GM18505 (cell line): ENCODE data around the gene SND1.

ENCODE experiments used
- ATAC-seq: cut with Tn5 transposase; IDR thresholded peaks from one replicate; pipeline ENCODE4 v1.9.1; 2021; ENCODE audit not compliant: unreplicated experiment
- POLR2A ChIP-seq: IDR thresholded peaks from 4 replicates; pipeline ENCODE4 v1.6.1; 2011; ENCODE audit warnings: borderline replicate concordance; ENCODE audit not compliant: insufficient read depth, insufficient read length; ENCODE audit errors: extremely low read depth

The SND1 gene

GRCh38 chr7:128078309-128078708, 426.3 kb downstream of the SND1 start:
- TF ChIP-seq POLR2A: no peak
- no peak for ATAC-seq

GRCh38 chr7:128080169-128080568, 428.2 kb downstream of the SND1 start:
- no peak for TF ChIP-seq POLR2A
- no peak for ATAC-seq

- no peak for ATAC-seq
- TF ChIP-seq POLR2A: no peak
Observed at GRCh38 chr7:128081351-128081750, 429.4 kb downstream of the SND1 start.

GRCh38 chr7:128081808-128082207, 429.8 kb downstream of the SND1 start:
- TF ChIP-seq POLR2A: no peak
- no peak for ATAC-seq

- ATAC-seq: no peak
- TF ChIP-seq POLR2A: no peak
Observed at GRCh38 chr7:128082431-128082830, 430.4 kb downstream of the SND1 start.

DNA sequence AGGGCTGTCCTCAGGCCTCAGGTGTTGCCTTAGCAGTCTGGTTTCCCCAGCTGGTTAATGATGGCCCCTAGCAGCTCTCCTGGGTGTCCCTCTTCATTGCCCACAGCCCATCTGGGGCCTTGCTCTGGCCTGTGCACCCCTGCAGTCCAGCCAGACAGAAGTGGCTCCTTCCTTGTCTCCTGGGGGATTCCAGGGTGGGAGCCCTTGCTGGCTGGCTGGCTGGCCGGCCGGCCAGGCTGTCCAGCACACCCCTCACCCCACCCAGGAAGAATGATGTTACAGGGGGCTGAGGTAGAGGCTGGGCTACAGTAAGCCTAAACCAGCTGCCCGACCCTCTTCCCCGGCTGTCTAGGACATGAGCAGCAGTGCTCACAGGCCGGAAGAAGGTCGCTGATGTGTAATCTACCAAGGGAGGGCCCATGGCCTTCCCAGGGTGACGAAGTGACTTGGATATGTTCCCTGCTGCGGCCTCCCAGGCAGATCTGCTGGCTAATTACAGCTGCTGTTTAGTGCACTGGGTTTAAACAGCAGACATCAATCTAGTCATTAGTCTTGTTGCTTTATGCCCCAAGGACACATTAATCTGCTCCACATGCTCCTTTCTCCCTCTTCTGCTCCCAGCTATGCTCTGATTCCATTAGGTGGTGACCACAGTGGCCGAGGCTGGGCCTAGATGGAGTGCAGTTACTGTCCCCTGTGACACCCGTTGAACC, 433.1 kb downstream of the SND1 start:
- no peak for TF ChIP-seq POLR2A
- no peak for ATAC-seq

DNA sequence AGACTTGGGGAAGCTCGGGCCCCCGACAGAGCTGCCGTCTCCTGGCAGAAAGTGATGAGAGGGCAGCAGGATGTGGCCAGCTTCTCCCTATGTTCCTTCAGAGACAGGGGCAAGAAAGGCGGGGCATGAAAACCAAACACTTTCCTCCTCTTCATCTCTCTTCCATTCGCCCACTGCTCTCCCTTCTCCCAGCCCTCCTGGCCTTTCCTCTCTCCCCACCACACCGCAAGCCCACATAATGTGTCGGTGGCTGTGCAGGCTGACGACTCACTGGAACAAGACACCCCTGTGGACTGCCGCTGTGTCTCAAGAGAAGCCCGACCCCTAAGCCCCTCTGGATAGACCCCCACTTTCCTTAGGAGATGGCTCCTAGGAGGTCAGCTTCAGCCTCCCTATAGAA, 438.5 kb downstream of the SND1 start:
- no peak for TF ChIP-seq POLR2A

DNA sequence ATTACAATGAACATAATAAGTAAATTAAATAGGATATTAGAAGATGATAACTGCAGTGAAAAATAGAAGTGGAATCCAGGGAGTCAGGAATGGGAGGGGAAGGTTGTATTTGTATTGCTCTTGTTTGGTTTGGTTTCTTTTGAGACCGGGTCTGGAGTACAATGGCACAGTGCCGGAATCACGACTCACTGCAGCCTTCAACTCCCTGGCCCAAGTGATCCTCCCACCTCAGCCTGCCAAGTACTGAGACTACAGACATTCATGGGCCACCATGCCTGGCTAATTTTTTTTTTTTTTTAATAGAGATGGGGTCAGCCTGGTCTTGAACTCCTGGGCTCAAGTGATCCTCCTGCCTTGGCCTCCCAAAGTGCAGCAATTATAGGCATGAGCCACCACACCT, 439.1 kb downstream of the SND1 start:
- TF ChIP-seq POLR2A: no peak
- ATAC-seq: no peak

More for the DNA sequence above, 438.5 kb downstream of the SND1 start:
- ATAC-seq: no peak

GRCh38 chr7:128092221-128092620, 440.2 kb downstream of the SND1 start:
- no peak for ATAC-seq
- no peak for TF ChIP-seq POLR2A

- ATAC-seq: no peak
- TF ChIP-seq POLR2A: no peak
Observed at GRCh38 chr7:128093614-128094570, 441.9 kb downstream of the SND1 start.

- no peak for TF ChIP-seq POLR2A
- no peak for ATAC-seq
Observed at GRCh38 chr7:128094686-128095085, 442.7 kb downstream of the SND1 start.

DNA sequence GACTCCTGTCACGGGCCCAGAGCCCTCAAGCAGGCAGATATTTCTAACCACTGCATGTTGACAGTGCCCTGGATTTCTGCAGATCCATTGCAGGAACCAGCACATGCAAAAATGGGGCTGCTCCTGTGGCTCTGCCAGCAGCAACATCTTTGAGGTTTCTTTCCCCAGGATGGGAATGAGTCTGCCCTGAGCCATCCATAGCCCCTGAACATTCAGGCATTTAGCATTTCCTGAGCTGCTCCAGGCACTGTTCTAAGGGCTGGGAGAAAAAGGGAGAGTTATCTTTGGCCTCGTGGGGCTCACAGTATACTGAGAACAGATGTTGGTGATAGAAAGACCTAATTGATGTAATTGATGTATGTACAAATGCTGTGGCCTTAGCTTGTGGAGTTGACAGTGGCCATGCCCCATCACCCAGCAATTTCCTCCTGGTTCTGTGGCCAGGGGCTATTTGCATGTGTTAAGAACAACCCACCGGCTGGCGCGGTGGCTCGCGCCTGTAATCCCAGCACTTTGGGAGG, 445.3 kb downstream of the SND1 start:
- ATAC-seq: no peak
- no peak for TF ChIP-seq POLR2A

DNA sequence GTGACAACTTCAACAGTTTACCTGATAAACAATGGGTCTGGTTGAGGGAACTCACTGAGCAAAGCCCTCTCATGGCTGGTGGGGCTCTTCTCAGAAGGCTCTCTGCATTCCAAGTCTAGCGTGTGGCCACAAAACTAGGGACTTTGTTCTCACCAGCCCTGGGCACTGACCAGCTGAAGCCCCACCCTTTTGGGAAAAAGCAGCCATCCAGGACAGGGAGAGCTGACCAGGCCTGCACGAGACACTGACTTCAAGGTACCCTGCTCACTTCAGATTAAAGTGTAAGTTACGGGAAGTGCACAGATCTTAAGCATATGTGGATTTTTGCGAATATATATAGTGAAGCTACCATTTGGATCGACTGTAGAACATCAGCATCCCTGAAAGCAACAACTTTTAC, 446.6 kb downstream of the SND1 start:
- TF ChIP-seq POLR2A: no peak
- no peak for ATAC-seq
